ENCODE results near the gene TLR1.
"Not testable (repeated sequence)": the region's sequence is repeated elsewhere in the genome, so short reads cannot be mapped to it uniquely, and the experiment has no call there.

The TLR1 gene, protein sequence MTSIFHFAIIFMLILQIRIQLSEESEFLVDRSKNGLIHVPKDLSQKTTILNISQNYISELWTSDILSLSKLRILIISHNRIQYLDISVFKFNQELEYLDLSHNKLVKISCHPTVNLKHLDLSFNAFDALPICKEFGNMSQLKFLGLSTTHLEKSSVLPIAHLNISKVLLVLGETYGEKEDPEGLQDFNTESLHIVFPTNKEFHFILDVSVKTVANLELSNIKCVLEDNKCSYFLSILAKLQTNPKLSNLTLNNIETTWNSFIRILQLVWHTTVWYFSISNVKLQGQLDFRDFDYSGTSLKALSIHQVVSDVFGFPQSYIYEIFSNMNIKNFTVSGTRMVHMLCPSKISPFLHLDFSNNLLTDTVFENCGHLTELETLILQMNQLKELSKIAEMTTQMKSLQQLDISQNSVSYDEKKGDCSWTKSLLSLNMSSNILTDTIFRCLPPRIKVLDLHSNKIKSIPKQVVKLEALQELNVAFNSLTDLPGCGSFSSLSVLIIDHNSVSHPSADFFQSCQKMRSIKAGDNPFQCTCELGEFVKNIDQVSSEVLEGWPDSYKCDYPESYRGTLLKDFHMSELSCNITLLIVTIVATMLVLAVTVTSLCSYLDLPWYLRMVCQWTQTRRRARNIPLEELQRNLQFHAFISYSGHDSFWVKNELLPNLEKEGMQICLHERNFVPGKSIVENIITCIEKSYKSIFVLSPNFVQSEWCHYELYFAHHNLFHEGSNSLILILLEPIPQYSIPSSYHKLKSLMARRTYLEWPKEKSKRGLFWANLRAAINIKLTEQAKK

DNA sequence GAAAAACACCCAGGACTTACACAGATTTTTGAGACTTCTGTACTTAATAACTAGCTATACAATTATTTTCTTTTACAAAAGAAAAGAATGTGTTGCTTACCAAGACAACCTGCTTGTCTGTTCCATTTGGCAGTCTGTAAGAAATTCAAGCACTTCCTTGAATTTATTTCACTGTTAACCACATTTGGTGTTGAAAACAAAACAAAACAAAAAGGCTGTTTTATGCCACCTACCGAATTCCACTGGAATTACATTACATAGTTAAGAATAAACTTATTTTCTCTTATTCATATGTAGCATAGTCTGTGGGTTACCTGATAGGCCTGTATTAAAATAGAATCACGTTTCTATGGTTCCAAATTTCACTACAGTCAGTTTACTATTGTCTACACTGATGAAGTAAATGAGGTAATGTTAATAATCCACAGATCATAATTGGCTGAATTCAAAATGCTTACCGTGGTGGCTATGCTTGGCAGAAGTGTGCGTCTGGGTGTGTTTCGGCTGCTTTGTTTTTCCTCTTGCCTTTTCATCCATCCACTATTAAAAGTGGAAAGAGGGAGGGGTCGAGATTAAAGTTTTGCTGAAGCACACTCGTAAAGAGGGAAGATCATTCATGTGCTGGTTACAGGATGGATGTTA, at the start of gene TLR1:
TSS of gene TLR1 (minus strand) at position 138 of the 642 bp plus-strand sequence. CDS start 5,960 bp downstream, outside the sequence.
- FAIRE-seq, result peak; percentile 91

DNA sequence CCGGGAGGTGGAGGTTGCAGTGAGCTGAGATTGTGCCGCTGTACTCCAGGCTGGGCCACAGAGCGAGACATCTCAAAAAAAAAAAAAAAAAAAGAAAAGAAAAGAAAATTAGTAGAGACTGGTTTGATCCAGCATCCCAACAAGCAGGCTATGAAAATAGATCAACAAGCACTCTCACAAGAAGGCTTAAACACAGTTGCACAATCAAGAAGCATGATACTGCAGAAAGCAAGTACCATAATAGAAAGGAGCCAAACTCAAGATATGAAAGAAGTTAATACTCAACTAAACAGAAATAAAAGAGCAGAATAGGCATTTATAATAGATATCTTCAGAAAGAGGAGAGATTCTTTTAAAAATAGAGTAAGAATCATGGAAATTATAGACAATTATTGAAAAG, 41.4 kb upstream of the TLR1 start:
- no peak for FAIRE-seq

DNA sequence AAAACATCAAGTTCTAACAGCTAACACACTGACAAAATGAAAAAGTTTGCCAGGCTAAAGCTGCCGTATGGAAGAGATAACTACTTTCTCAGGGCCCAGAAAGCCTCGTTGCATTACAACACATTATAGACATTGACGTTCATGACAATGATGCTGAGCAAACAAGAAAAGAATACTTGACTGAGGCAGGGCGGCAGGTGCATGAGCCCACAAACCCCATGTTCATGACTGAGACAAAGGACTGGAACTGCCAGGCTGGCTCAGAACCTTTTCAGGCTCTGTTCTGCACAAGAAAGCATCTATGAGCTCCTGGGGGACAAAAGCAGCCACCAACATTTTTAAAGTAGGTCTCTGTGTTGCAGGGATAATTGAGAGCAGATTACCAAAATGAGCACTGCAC, 38.4 kb upstream of the TLR1 start:
- no peak for FAIRE-seq

DNA sequence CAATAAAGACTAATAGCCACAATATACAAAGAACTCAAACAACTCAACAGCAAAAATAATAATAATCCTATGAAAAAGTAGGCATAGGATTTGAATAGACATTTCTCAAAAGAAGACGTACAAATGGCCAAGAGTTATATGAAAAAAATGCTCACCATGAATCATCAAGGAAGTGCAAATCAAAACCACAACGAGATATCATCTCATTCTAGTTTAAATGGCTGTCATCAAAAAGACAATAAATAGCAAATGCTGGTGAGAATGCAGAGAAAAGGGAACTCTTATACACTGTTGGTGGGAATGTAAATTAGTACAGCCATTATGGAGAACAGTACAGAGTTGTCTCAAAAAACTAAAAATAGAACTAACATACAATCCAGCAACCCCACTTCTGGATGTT, 33.3 kb upstream of the TLR1 start:
- no peak for FAIRE-seq

DNA sequence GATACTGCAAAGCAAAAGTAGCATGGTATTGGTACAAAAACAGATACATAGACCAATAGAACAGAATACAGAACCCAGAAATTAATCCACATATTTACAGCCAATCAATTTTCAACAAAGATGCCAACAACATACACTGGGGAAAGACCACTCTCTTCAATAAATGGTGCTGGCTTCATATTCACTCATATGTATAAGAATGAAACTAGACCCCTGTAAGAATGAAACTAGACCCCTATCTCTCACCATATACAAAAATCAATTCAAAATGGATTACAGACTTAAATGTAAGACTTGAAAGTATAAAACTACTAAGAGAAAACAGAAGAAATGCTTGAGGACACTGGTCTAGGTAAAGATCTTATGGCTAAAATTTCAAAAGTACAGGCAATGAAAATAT, 32.7 kb upstream of the TLR1 start:
- no peak for FAIRE-seq

DNA sequence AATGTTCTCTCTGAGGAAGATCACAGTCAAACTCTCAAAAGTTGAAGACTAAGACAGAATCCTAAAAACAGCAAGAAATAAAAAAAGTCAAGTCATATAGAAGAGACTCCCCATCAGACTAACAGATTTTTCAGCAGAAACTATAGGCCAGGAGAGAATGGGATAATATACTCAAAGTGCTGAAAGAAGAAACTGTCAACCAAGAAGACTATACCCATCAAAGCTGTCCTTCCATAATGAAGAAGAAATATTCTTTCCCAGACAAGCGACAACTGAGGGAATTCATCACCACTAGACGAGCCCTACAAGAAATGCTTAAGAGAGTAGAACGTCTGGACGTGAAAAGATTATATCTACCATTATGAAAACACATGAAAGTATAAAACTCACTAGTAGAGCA, 30.0 kb upstream of the TLR1 start:
- no peak for FAIRE-seq

DNA sequence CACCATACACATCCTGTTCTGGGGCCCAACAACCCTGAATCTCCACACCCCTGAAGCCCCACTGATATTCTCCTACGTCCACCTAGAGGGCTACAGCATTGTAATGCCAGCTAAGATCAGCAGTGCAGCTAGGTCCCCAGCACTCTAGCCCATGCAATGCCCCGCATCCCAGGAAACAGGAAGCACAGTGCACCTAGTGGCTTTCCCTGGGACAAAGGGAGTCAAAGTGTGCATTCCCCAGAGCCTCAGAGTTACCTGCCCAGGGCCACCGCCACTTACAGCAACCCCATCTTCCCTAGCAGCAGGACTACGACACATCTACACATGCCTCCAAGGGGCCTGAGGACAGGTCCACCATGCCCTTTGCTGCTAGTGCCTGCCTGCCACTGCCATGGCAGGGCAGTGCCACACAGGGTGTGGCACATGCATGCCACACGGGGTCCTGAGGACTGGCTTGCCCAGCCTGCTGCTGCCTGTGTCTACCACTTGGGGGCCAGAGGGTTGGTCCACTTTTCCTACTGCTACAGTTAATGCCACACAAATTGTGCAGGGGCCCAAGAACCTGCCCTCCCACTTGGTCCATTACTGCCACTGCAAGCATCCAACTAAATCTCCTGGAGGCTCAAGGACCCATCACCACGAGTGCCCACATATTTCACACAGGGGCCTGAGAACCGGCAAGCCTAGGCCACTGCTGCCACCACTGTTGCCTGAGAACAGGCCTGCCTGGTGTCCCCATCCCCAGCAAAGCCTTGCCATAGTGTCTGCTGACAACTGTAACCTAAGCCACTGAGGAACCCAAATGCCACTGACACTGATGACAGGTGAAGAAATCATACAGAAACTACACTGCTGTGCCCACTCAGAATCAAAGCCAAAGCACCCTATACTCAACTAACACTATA, 28.3 kb upstream of the TLR1 start:
- FAIRE-seq, result no peak

DNA sequence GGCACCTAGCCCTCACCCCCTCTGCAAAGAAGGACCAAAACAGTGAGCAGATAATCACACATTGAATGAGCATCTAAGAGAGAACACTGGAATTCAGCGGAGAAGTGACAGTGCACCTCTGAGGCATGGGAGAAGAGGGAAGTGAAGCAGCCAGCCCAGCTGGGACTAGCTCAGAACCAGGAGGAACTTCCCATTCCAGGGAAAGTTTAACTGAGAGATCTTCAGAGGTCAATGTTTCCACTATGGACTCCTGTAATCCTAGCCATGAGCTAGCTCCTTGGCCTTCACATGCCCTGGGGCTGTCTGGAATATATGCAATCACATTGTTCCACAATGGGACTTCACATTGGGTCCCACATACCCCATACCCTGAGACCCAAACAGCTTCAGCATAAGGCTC, 27.6 kb upstream of the TLR1 start:
- FAIRE-seq, result no peak

DNA sequence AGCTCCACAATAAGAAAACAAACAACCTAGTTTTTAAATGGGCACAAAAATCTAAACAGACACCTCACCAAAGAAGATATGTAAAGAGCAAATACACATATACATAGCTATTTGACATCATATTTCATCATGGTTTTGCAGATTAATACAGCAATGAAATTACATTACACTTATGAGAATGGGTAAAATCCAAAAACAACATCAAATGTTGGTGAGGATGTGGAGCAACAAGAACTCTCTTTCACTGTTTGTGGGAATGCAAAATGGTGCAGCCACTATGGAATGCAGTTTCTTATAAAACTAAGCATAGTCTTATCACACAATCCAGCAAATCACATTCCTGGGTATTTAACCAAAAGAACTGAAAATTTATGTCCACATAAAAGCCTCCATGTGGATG, 27.1 kb upstream of the TLR1 start:
- FAIRE-seq, result no peak

DNA sequence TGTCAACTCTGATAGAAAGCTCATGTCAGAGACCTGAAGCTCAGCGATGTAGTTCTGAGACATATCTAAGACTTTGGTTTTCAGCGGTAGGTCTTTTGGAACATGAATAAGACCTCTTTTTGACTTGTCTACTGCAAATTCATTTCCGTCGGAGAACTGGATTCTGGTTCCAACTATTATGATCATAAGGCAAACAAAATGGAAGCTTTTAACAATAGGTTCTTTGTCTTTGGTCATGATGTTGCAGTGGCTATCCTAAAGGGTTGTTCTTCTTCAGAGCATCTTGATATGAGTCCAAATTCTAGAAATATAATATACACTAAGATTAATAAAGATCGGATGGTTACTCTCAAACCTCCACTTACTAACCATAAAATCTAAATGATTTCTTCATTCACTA, 24.6 kb upstream of the TLR1 start:
- no peak for FAIRE-seq

DNA sequence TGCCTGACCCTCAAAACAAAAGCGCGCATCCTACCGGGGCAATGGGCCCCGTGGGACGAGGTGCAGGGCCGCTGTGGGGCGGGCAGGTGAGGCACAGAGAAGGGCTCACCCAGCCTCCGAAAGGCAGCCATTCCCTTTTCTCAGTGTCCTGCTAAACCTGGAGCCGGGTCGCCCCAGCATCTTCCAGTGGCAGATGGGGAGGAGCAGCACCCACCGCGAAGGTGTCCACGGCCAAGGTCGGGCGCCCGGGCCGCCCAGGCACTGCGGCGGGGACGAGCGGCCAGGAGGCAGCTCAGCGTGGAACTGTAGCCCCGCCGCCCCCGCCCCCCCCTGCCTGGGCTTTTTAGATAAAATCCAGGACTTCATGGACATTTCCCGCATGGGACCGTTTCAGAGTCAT, 19.2 kb upstream of the TLR1 start:
- no peak for FAIRE-seq

DNA sequence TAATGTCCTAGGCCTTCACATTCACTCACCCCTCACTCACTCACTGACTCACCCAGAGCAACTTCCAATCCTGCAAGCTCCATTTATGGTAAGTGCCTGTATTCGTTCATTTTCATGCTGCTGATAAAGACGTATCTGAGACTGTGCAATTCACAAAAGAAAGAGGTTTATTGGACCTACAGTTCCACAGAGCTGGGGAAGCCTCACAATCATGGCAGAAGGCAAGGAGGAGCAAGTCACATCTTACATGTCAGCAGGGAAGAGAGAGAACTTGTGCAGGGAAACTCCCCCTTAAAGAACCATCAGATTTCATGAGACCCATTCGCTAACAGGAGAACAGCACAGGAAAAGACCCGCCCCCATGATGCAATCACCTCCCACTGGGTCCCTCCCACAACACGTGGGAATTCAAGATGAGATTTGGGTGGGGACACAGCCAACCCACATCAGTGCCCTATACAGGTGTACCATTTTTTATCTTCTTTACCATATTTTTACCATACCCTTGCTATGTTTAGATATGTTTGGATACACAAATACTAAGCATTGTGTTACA, 18.2 kb upstream of the TLR1 start:
- FAIRE-seq, result no peak

DNA sequence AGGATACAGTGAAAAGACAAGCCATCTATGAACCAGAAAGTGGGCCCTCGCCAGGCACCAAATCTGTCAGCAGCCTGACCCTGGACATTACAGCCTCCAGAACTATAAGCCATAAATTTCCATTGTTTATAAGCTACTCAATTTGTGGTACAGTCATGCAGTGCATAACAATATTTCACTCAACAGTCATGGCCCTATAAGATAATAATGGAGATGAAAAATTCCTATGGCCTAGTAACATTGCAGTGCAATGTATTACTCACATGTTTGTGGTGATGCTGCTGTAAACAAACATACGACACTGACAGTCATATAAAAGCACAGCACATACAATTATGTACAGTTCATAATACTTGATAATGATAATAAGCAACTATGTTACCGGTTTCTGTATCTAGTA, 17.1 kb upstream of the TLR1 start:
- no peak for FAIRE-seq

DNA sequence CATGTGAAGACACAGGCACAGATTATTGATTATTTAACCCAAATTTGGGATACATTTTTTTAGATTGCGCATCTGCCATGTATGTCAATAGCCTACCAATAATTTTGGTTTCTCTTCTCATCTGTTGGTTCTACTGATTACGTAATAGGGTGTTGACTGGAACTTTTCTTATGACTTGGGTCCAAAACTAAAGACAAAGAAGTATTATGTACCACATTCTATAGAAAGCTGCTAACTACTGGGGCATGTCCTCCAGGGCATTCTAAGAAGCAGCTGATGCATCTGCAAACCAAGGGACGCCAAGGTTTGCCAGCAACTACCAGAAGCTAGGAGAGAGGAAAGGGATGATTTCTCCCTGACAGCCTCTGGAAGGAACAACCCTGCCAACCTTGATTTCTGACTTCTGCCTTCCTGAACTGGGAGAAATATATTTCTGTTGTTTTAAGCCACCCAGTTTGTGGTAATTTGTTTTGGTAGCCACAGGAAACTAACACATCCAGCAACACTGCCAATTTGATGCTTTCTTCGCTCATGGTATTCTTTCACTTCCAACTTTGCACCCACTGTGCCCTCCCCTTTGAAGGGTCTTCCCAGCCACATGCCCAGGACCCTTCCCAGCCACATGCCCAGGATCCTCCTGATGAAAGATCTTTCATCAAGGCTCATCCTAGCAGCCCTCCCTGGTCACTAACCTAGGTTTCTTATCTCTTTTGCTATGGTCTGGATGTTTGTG, 15.9 kb upstream of the TLR1 start:
- no peak for FAIRE-seq

DNA sequence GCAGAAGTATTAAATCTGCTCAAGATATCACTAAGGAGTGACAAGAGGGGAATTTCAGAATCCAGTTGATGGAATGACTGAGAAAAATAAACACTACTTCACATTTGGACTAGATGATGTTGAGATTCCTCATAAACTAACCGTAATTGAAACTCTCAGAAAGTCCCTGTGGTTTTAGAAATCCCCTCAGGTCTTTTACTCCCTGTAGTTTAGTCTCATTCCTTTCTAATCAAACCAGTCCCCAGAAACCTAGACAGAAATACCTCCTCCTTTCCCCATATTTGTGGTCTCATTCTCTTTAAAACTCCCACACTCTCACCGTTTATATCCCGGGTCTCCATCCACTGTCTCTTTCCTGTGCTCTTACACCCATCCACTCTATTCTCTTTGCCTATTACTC, 15.0 kb upstream of the TLR1 start:
- no peak for FAIRE-seq

DNA sequence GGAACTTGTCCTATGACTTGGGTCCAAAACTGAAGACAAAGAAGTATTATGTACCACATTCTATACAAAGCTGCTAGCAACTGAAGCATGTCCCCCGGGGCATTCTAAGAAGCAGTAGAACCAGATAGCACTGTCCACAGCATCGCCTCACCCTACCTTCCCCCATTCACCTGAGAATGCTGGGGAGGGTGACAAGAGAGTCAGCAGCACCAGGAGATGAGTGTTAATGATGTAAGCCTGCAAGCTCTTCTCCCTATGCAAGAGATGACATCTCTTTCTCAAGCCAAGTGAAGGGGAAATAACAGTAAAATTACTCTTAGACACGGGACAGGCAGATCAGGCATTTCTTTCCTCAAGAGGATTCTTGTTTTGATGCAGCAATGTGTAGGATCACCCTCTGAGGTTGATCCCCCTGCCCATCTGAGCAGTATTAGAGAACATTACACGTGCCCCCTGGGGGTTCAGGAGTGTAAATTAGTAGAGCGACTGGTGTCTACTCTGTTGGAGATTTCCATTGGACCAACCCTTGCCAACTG, 13.9 kb upstream of the TLR1 start:
- FAIRE-seq, result no peak

DNA sequence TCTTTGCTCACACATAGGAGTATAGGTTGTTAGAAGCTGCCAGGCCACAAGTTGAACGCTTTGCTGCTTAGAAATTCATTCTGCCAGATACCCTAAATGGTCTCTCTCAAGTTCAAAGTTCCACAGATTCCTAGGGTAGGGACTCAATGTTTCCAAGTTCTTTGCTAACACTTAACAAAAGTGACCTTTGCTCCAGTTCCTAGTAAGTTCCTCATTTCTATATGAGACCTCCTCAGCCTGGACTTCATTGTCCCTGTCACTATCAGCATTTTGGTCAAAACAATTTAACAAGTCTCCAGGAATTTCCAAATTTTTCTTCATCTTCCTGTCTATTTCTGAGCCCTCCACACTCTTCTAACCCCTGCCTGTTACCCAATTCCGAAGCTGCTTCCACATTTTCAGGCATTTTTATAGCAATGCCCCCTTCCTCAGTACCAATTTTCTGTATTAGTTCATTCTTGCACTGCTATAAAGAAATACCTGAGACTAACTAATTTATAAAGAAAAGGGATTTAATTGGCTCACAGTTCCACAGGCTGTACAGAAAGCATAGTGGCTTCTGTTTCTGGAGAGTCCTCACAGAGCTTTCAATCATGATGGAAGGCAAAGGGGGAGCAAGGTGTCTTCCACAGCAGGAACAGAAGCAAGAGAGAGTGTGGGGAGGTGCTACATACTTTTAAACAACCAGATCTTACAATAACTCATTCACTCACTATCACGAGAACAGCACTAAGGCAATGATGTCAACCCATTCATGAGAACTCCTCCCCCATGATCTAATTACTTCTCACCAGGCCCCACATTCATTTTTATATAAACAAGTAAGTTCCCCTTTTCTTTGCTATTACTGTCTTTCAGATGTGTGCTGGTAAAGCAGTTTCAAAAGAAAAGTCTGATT, 11.5 kb upstream of the TLR1 start:
- FAIRE-seq, result no peak

DNA sequence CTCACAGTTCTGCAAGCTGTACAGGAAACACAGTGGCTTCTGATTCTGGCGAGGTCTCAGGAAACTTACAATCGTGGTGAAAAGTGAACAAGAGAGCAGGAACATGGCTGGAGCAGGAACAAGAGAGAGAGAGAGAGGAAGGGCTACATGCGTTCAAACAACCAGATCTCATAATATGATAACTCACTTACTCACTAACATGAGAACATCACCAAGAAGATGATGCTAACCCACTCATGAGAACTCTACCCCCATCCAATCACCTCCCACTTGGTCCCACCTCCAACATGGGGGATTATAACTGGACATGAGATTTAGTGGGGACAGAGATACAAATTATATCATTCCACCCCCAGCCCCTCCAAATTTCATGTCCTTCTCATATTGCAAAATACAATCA, 9.8 kb upstream of the TLR1 start:
- FAIRE-seq, result no peak

DNA sequence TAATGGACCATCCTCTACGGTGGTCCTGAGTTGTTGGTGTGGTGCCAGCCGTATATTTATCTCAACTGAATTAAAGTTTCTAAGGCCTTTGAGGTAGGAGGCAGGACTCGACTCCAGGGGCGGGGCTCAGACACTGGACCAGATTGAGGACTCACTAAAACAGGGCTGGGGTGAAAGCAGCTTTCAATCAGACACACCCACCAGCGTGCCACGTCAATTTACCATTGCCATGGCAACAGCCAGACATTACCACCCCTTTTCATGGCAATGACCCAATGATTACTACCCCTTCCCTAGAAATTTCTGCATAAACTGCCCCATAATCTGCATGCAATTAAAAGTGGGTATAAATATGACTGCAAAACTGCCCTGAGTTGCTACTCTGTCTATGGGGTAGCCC, 6.7 kb upstream of the TLR1 start:
- FAIRE-seq, result no peak

DNA sequence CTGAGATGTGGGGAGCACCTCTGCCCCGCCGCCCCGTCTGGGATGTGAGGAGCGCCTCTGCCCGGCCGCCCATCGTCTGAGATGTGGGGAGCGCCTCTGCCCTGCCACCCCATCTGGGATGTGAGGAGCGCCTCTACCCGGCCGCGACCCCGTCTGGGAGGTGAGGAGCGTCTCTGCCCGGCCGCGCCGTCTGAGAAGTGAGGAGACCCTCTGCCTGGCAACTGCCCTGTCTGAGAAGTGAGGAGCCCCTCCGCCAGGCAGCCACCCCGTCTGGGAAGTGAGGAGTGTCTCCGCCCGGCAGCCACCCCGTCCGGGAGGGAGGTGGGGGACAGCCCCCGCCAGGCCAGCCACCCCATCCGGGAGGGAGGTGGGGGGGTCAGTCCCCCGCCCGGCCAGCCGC, 2.9 kb upstream of the TLR1 start:
- FAIRE-seq, result not testable (repeated sequence)
